CD4-positive, CD25-positive, alpha-beta regulatory T cell (primary cell): Measurements from ENCODE around the gene CHKB. TPM values are rescaled to one million over a fixed set of nuclear protein-coding genes. Genes with fewer than 3 reads are reported as not detected.
A peak's percentile ranks its signal among the peaks of the same experiment; 100 is the strongest.

Experiments
- ATAC-seq, 2 donors: fragments of 150-1000 bp; cut with Tn5 transposase; one replicate each; pipeline ENCODE4 v1.10.0; 2021; ENCODE audit warnings: low read depth in 2 of 2, moderate number of reproducible peaks in 2 of 2, moderate library complexity in 1 of 2
- DNase-seq, 3 donors: peaks; one replicate each; pipeline versions ENCODE4 v3.0.0 to v3.0.0-alpha.2; 2012 to 2022; ENCODE audit warnings: mixed read lengths in 1 of 3
- H3K27ac ChIP-seq: one replicate; pipeline ENCODE4 v1.7.0; 2013; ENCODE audit warnings: mild to moderate bottlenecking, low read length; ENCODE audit not compliant: insufficient read depth, poor library complexity, severe bottlenecking
- H3K27me3 ChIP-seq: one replicate; pipeline ENCODE4 v1.7.0; 2013; ENCODE audit warnings: low read length; ENCODE audit not compliant: control insufficient read depth, insufficient read depth
- H3K36me3 ChIP-seq: one replicate; pipeline ENCODE4 v1.7.0; 2013; ENCODE audit warnings: mild to moderate bottlenecking, low read length, moderate library complexity; ENCODE audit not compliant: control insufficient read depth, insufficient read depth
- H3K4me1 ChIP-seq: 2 replicates; pipeline ENCODE4 v1.7.0; 2013; ENCODE audit warnings: mild to moderate bottlenecking, low read length; ENCODE audit not compliant: insufficient read depth, control insufficient read depth, poor library complexity, severe bottlenecking
- H3K4me3 ChIP-seq: one replicate; pipeline ENCODE4 v1.7.0; 2013; ENCODE audit warnings: low read depth, mild to moderate bottlenecking, low read length, moderate library complexity
- H3K9me3 ChIP-seq, 2 experiments: 1 replicate in 1 of 2; 2 replicates in 1 of 2; pipeline ENCODE4 v1.7.0; 2013; ENCODE audit warnings: low read length in 2 of 2, mild to moderate bottlenecking in 1 of 2, moderate library complexity in 1 of 2; ENCODE audit not compliant: control insufficient read depth in 2 of 2
- H3K27ac Mint-ChIP-seq, 3 donors: one replicate each; pipeline ENCODE4 v1.8.0; 2020 to 2022; ENCODE audit warnings: mild to moderate bottlenecking in 3 of 3, mixed read lengths in 3 of 3, moderate library complexity in 2 of 3
- H3K27me3 Mint-ChIP-seq: one replicate; pipeline ENCODE4 v1.8.0; 2022; ENCODE audit warnings: mild to moderate bottlenecking, mixed read lengths
- H3K36me3 Mint-ChIP-seq: one replicate; pipeline ENCODE4 v1.8.0; 2020; ENCODE audit warnings: mixed read lengths
- H3K4me1 Mint-ChIP-seq, 4 donors: one replicate each; pipeline ENCODE4 v1.8.0; 2020 to 2022; ENCODE audit warnings: mixed read lengths in 4 of 4, mild to moderate bottlenecking in 1 of 4
- H3K4me3 Mint-ChIP-seq, 4 donors: one replicate each; pipeline ENCODE4 v1.8.0; 2020 to 2022; ENCODE audit warnings: mild to moderate bottlenecking in 4 of 4, mixed read lengths in 4 of 4, moderate library complexity in 3 of 4
- H3K9me3 Mint-ChIP-seq, 7 donors: one replicate each; pipeline ENCODE4 v1.8.0; 2020 to 2022; ENCODE audit warnings: mixed read lengths in 7 of 7, mild to moderate bottlenecking in 3 of 7, moderate library complexity in 2 of 7
- polyA plus RNA-seq, 4 donors: library from polyadenylated mRNA; unstranded; fragments of 300-500 nt; fragmentation: Illumina TruSeq; gene quantifications; one replicate each; pipeline ENCODE4 v1.2.3, GENCODE V29; 2021
- total RNA-seq: library from RNA; stranded (reverse); gene quantifications from one replicate; pipeline ENCODE4 v1.2.3, GENCODE V29; 2022

Gene CHKB, protein sequence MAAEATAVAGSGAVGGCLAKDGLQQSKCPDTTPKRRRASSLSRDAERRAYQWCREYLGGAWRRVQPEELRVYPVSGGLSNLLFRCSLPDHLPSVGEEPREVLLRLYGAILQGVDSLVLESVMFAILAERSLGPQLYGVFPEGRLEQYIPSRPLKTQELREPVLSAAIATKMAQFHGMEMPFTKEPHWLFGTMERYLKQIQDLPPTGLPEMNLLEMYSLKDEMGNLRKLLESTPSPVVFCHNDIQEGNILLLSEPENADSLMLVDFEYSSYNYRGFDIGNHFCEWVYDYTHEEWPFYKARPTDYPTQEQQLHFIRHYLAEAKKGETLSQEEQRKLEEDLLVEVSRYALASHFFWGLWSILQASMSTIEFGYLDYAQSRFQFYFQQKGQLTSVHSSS
- total RNA-seq = 162 TPM
- polyA plus RNA-seq = 10 to 100 TPM; 39.8 to 51.7 (median 43.4) TPM

DNA sequence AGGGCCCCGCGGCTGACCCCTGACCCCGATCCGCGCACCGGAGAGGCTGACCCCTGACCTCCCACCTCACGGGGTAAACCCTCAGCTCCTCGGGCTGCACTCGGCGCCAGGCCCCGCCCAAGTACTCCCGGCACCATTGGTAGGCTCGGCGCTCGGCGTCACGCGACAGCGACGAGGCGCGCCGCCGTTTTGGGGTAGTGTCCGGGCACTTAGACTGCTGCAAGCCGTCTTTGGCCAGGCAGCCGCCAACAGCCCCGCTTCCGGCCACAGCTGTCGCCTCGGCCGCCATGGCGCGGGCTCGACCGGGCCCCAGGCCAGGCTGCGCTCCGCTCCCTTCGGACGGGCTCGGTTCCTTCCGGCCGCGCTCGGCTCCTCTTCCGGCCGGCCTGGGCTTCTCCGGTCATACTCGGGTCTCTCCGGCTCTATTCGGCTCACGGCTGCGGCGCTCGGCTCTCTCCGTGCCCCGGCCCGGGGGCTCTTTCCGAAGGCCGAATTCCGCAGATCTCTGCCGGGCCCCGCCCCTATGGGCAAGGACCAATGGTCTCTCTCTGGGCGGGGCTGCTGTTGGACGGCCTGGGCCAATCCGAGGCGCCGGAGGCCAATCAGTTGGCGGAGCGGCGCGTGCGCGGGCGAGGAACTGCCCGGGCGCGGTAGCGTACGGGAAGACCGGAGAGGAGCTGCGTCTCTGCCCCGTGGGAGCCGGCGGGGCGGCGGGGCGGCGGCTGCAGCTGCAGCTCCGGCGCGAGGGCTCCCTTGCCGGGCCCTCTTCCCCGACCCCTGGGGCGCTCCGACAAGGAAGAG, at the start of gene CHKB:
CHKB (minus strand) TSS at position 357 of the 801 bp plus-strand sequence; CDS start at position 289, 68 bp downstream.
- Mint-ChIP-seq H3K4me3 (peak within 1 kb of the TSS; percentile 95 to 99 (median 96)), H3K27me3 (no peaks in the 10 kb centered on the region), H3K9me3 (no peaks in the 10 kb centered on the region), H3K36me3 (no peaks in the 10 kb centered on the region), H3K4me1 (peaks cover 0 to 41% (median 17%) of the 10 kb centered on the region in 4 donors), H3K27ac (peak within 1 kb of the TSS; percentile 92 to 97 (median 96))
- peak; percentile 92 to 94 for ATAC-seq
- no peaks in the 10 kb centered on the region for H3K27me3 ChIP-seq
- H3K36me3 ChIP-seq = peaks cover 15% of the 10 kb centered on the region
- peaks cover 22% of the 10 kb centered on the region for H3K4me1 ChIP-seq
- no peaks in the 10 kb centered on the region for H3K9me3 ChIP-seq
- peak within 1 kb of the TSS; percentile 78 for H3K4me3 ChIP-seq
- DNase-seq = peak; percentile 98 to 99 (median 99)
- peak within 1 kb of the TSS; percentile 98 for H3K27ac ChIP-seq

DNA sequence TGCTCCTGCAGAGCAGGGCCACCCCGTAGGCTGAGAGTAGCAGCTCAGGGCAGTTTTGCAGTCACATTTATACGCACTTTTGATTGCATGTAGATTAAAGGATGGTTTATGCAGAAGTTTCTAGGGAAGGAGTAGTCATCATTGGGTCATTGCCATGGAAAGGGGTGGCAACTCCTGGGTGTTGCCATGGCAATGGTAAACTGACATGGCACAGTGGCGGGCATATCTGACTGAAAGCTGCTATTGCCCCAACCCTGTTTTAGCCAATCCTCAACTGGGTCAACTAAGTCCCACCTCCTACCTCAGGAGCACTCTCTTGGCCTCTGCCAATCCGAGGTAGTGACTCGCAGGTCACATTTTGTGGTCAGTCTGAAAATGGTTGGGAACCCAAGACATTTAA, 47.7 kb upstream of the CHKB start:
- DNase-seq (no peak), ATAC-seq (no peak)
- Histone ChIP-seq H3K27ac (no peak overlapping the region), H3K36me3 (no peaks in the 10 kb centered on the region), H3K27me3 (no peaks in the 10 kb centered on the region), H3K4me3 (no peak overlapping the region), H3K9me3 (no peaks in the 10 kb centered on the region), H3K4me1 (peaks cover 25% of the 10 kb centered on the region)
- H3K9me3 Mint-ChIP-seq = peaks cover 0 to 2% (median 0%) of the 10 kb centered on the region in 7 donors
- peaks cover 0 to 26% (median 14%) of the 10 kb centered on the region in 4 donors for H3K4me1 Mint-ChIP-seq
- no peak overlapping the region for H3K4me3 Mint-ChIP-seq
- H3K27me3 Mint-ChIP-seq = no peaks in the 10 kb centered on the region
- H3K27ac Mint-ChIP-seq = no peak overlapping the region
- H3K36me3 Mint-ChIP-seq = no peaks in the 10 kb centered on the region

DNA sequence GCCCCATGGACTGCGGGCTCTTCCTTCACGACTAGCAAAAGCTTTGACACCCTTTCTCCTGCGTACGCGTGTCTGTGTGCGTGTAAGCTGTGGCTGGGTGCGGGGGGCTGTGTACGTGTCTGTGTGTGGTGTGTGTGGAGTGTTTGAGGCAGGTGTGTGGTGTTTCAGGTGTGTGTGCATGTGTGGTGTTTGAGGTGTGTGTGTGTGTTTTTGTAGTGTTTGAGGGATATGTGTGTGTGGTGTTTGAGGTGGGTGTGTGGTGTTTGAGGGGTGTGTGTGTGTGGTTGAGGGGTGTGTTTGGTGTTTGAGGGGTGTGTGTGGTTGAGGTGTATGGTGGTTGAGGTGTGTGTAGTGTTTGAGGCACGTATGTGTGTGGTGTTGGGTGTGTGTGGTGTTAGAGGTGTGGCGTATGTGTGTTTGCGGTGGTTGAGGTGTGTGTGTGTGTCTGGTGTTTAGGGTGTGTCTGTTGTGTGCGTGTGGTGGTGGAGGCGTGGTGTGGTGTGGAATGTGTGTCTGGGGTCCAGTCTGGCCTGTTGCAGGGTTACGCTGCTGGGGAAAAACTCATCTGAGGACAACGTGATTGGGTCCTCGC, 46.0 kb upstream of the CHKB start:
- Histone ChIP-seq H3K36me3 (peaks cover 2% of the 10 kb centered on the region), H3K27ac (peak overlapping the region; percentile 79), H3K4me1 (peaks cover 25% of the 10 kb centered on the region), H3K27me3 (no peaks in the 10 kb centered on the region), H3K9me3 (no peaks in the 10 kb centered on the region), H3K4me3 (peak overlapping the region; percentile 78)
- peaks cover 4% of the 10 kb centered on the region for H3K36me3 Mint-ChIP-seq
- H3K4me1 Mint-ChIP-seq = peaks cover 0 to 29% (median 14%) of the 10 kb centered on the region in 4 donors
- ATAC-seq = peak in 1 of 2 donors; percentile 11
- peak overlapping the region; percentile 90 to 97 (median 94) for H3K27ac Mint-ChIP-seq
- H3K27me3 Mint-ChIP-seq = no peaks in the 10 kb centered on the region
- H3K9me3 Mint-ChIP-seq = peaks cover 0 to 2% (median 0%) of the 10 kb centered on the region in 7 donors
- H3K4me3 Mint-ChIP-seq = peak overlapping the region; percentile 90 to 94 (median 92)
- peak in 1 of 3 donors; percentile 6 for DNase-seq

DNA sequence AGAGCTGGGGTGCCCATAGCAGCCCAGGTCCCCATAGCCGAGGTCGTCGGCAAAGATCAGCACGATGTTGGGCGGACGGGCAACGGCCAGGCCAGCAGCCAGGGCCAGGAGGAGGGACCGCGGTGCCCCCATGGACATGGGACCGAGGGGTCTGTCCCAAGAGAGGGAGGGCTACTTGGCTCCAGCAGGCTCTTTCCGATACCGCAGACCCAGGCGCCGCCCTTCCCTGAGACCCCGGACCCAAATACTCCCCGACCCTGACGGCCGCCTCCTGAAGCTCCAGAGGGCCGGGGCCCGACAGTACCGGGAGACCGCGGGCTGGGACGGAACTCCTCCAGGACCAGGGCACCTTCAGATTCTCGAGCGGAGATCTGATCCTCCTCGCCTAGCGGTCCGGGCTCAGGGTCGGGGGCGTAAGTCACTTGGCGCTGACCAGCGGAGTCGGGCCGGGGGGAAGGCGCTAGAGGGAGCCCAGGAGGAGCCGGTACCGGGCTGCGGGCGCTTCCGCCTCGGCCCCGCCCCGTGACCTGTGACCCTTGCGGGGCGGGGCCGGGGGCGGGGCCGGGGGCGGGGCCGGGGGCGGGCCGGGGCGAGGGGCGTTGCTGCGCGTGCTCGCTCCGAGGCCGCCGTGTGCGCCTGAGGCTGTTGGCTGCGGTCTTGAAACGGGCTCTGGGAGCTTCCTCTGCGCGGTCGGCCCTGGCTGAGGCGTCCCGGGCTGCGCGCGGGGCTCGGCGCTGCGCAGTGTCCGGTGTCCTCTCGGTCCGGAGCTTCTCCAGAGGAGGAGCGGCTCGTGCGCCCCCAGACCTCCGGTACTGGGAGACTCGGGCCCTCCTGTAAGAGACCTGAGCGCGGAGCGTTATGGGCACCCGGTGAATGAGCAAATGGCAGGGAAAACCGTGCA, 45.2 kb upstream of the CHKB start, which contains the start of gene ARSA:
ARSA (minus strand) TSS at position 511 of the 901 bp plus-strand sequence; CDS start at position 138, 373 bp downstream.
- Mint-ChIP-seq H3K36me3 (peaks cover 4% of the 10 kb centered on the region), H3K27ac (peak within 1 kb of the TSS; percentile 90 to 97 (median 94))
- DNase-seq = peak; percentile 73 to 86 (median 81)

DNA sequence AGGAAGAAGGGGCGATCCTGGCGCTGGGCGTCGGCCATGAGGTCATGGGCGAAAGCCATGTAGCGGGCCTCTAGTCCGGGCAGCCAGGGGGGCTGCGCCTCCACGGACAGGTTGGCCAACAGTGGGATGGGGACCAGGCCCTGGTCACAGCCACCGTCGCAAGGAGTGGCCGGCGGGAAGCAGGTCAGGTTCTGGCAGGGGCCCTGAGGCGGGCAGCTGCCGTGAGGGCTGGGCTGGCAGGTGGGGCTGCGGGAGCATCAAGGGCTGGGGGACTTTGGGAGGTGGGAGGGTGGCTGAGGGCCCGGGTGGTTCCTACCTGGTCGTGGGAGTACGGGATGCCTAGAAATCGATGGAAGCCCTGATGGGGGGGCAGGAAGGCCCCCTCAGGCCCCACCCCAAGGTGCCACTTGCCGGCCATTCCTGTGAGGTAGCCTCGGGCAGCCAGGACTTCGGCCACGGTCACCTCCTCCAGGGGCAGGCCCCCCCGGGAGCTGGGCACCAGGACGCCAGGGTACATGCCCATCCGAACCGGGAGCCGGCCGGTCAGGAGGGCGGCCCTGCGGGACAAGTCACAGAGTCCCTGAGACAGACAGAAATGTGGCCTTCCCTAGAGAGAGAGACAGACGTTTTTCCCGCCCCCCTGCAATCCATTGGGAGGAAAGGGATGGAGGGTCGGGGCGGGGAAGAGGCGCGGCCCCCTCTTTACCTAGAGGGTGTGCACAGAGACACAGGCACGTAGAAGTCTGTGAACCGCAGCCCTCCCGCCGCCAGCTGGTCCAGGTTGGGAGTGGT, 44.4 kb upstream of the CHKB start:
- Mint-ChIP-seq H3K4me3 (peak overlapping the region; percentile 82 to 94 (median 92)), H3K9me3 (peaks cover 0 to 2% (median 0%) of the 10 kb centered on the region in 7 donors), H3K27me3 (no peaks in the 10 kb centered on the region), H3K4me1 (peaks cover 0 to 42% (median 19%) of the 10 kb centered on the region in 4 donors), H3K27ac (peak overlapping the region in 2 of 3 donors; percentile 17 to 86), H3K36me3 (peaks cover 4% of the 10 kb centered on the region)
- peak overlapping the region; percentile 79 for H3K27ac ChIP-seq
- H3K27me3 ChIP-seq = no peaks in the 10 kb centered on the region
- DNase-seq = peak in 1 of 3 donors; percentile 4
- no peak for ATAC-seq
- peaks cover 2% of the 10 kb centered on the region for H3K36me3 ChIP-seq
- no peaks in the 10 kb centered on the region for H3K9me3 ChIP-seq
- peaks cover 39% of the 10 kb centered on the region for H3K4me1 ChIP-seq
- H3K4me3 ChIP-seq = no peak overlapping the region

More for the DNA sequence above, 45.2 kb upstream of the CHKB start, which contains the start of gene ARSA:
- Mint-ChIP-seq H3K27me3 (no peaks in the 10 kb centered on the region), H3K4me1 (peaks cover 0 to 34% (median 14%) of the 10 kb centered on the region in 4 donors), H3K9me3 (peaks cover 0 to 2% (median 0%) of the 10 kb centered on the region in 7 donors), H3K4me3 (peak within 1 kb of the TSS; percentile 90 to 94 (median 92))
- Histone ChIP-seq H3K9me3 (no peaks in the 10 kb centered on the region), H3K4me1 (peaks cover 31% of the 10 kb centered on the region), H3K27me3 (no peaks in the 10 kb centered on the region), H3K4me3 (peak within 1 kb of the TSS; percentile 78), H3K36me3 (peaks cover 2% of the 10 kb centered on the region), H3K27ac (peak within 1 kb of the TSS; percentile 79)
- ATAC-seq = peak; percentile 90

DNA sequence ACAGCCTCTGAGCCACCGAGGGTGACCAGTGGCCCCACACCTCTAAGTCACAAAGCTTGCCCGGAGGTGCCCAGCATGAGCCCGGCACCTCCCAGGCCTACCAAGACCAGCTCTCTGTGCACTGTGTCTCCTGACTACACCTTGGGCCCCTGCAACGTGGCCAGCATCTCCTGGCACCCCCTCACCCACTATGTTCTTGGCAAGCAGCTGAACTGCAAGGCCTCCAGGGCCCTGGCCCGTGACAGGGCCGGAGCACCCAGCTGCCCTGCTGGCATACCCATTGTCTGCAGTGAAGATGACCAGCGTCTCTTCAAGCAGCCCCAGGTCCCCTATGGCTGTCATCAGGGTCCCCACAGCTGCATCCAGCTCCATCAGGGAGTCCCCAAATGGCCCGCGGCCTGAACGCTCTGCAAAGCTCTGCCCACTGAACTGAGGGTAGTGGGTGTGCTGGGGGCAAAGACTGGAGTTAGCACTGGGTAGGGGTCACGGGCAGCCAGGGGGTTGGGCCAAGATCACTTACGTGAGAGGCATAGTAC, 43.7 kb upstream of the CHKB start:
- ATAC-seq = no peak
- H3K27ac Mint-ChIP-seq = peak overlapping the region in 1 of 3 donors; percentile 86
- H3K4me1 ChIP-seq = peaks cover 46% of the 10 kb centered on the region
- H3K27ac ChIP-seq = no peak overlapping the region
- no peaks in the 10 kb centered on the region for H3K27me3 ChIP-seq
- peak overlapping the region; percentile 61 to 88 (median 72) for H3K4me3 Mint-ChIP-seq
- H3K27me3 Mint-ChIP-seq = no peaks in the 10 kb centered on the region
- peaks cover 4% of the 10 kb centered on the region for H3K36me3 Mint-ChIP-seq
- DNase-seq = no peak
- H3K9me3 Mint-ChIP-seq = peaks cover 0 to 2% (median 0%) of the 10 kb centered on the region in 7 donors
- H3K9me3 ChIP-seq = no peaks in the 10 kb centered on the region
- H3K4me1 Mint-ChIP-seq = peaks cover 0 to 49% (median 22%) of the 10 kb centered on the region in 4 donors
- H3K36me3 ChIP-seq = peaks cover 2% of the 10 kb centered on the region
- H3K4me3 ChIP-seq = no peak overlapping the region
